Spinal cord (tissue), 10 donors: ENCODE measurements around the gene FA2H. TPM values are rescaled to one million over a fixed set of nuclear protein-coding genes. Genes with fewer than 3 reads are reported as not detected.
A peak's percentile ranks its signal among the peaks of the same experiment; 100 is the strongest.

Source experiments
- DNase-seq, 6 donors: peaks; one replicate each; pipeline versions ENCODE4 v3.0.0 to v3.0.0-alpha.2; 2013 to 2015; ENCODE audit warnings: low spot score in 6 of 6, low read depth in 4 of 6
- H3K27ac ChIP-seq: one replicate; pipeline ENCODE4 v1.5.1; 2013; ENCODE audit warnings: low read depth, low read length, control low read depth
- H3K27me3 ChIP-seq: one replicate; pipeline ENCODE4 v1.6.1; 2013; ENCODE audit warnings: low read length; ENCODE audit not compliant: control insufficient read depth, insufficient read depth
- H3K36me3 ChIP-seq: one replicate; pipeline ENCODE4 v1.6.1; 2013; ENCODE audit warnings: low read length; ENCODE audit not compliant: control insufficient read depth, insufficient read depth
- H3K4me1 ChIP-seq: one replicate; pipeline ENCODE4 v1.6.1; 2013; ENCODE audit warnings: low read length; ENCODE audit not compliant: control insufficient read depth, insufficient read depth
- H3K4me3 ChIP-seq: one replicate; pipeline ENCODE4 v1.5.1; 2013; ENCODE audit warnings: low read depth, low read length, control low read depth
- H3K9me3 ChIP-seq: one replicate; pipeline ENCODE4 v1.6.1; 2013; ENCODE audit warnings: low read length; ENCODE audit not compliant: control insufficient read depth, insufficient read depth
- WGBS: methylation state at CpG from one replicate; pipeline ENCODE4 v1.1.5; 2013; ENCODE audit warnings: missing lambda C conversion rate; ENCODE audit not compliant: insufficient coverage; 5-methylcytosine and 5-hydroxymethylcytosine counted together
- polyA plus RNA-seq, 2 donors: library from polyadenylated mRNA; unstranded; fragments of 120-200 nt; gene quantifications; one replicate each; pipeline ENCODE4 v1.2.1, GENCODE V29; 2013; ENCODE audit not compliant: insufficient read length in 2 of 2
- total RNA-seq, 2 donors: library from RNA; depleted of rRNA in 1 of 2; stranded (reverse); fragments of 120-200 nt in 1 of 2; fragments of >200 nt in 1 of 2; gene quantifications; one replicate each; pipeline versions ENCODE4 v1.2.3 to v1.2.4, GENCODE V29; 2013 to 2014
- donor health status: healthy.

Gene FA2H
- total and polyA plus RNA-seq, 4 donors = 3.8 to 21.4 (median 13.8) TPM

GRCh38 chr16:74738816-74739215 lies 35.8 kb downstream of the FA2H start:
- H3K27ac ChIP-seq = no peak overlapping the region
- no peaks in the 10 kb centered on the region for H3K9me3 ChIP-seq
- H3K4me1 ChIP-seq = peaks cover 47% of the 10 kb centered on the region
- WGBS = 86% methylated on average over 10 of the region's 11 CpGs
- H3K4me3 ChIP-seq = no peak overlapping the region
- DNase-seq = no peak
- no peaks in the 10 kb centered on the region for H3K36me3 ChIP-seq
- no peaks in the 10 kb centered on the region for H3K27me3 ChIP-seq

GRCh38 chr16:74738113-74738541 lies 36.5 kb downstream of the FA2H start:
- Histone ChIP-seq H3K27me3 (no peaks in the 10 kb centered on the region), H3K27ac (no peak overlapping the region), H3K4me3 (no peak overlapping the region), H3K9me3 (no peaks in the 10 kb centered on the region), H3K4me1 (peaks cover 41% of the 10 kb centered on the region), H3K36me3 (no peaks in the 10 kb centered on the region)
- WGBS = 39% methylated on average over 7 of the region's 10 CpGs
- DNase-seq = no peak

GRCh38 chr16:74737521-74737920 lies 37.1 kb downstream of the FA2H start:
- Histone ChIP-seq H3K4me1 (peaks cover 41% of the 10 kb centered on the region), H3K27ac (no peak overlapping the region), H3K27me3 (no peaks in the 10 kb centered on the region), H3K36me3 (no peaks in the 10 kb centered on the region), H3K9me3 (no peaks in the 10 kb centered on the region), H3K4me3 (no peak overlapping the region)
- no peak for DNase-seq
- WGBS = 63% methylated on average over 3 of the region's 6 CpGs

GRCh38 chr16:74736531-74737157 lies 38.0 kb downstream of the FA2H start:
- 88% methylated on average over 1 of the region's 9 CpGs for WGBS
- Histone ChIP-seq H3K4me3 (no peak overlapping the region), H3K36me3 (no peaks in the 10 kb centered on the region), H3K27me3 (no peaks in the 10 kb centered on the region), H3K4me1 (peaks cover 37% of the 10 kb centered on the region), H3K27ac (no peak overlapping the region), H3K9me3 (no peaks in the 10 kb centered on the region)
- no peak for DNase-seq

- Histone ChIP-seq H3K4me1 (peaks cover 27% of the 10 kb centered on the region), H3K27ac (no peak overlapping the region), H3K4me3 (no peak overlapping the region), H3K9me3 (no peaks in the 10 kb centered on the region), H3K36me3 (no peaks in the 10 kb centered on the region), H3K27me3 (no peaks in the 10 kb centered on the region)
- DNase-seq = no peak
- 92% methylated on average over 2 of the region's 3 CpGs for WGBS
Observed at GRCh38 chr16:74735554-74735953, 39.1 kb downstream of the FA2H start.

GRCh38 chr16:74735162-74735452 lies 39.5 kb downstream of the FA2H start:
- peaks cover 28% of the 10 kb centered on the region for H3K4me1 ChIP-seq
- peak overlapping the region; percentile 40 for H3K27ac ChIP-seq
- no peaks in the 10 kb centered on the region for H3K36me3 ChIP-seq

GRCh38 chr16:74734361-74735161 lies 40.1 kb downstream of the FA2H start:
- 52% methylated on average over 13 of the region's 21 CpGs for whole genome bisulfite sequencing
- Histone ChIP-seq H3K27me3 (no peaks in the 10 kb centered on the region), H3K9me3 (no peaks in the 10 kb centered on the region), H3K27ac (peak overlapping the region; percentile 40), H3K36me3 (no peaks in the 10 kb centered on the region), H3K4me3 (no peak overlapping the region), H3K4me1 (peaks cover 34% of the 10 kb centered on the region)
- no peak for DNase-seq

More at GRCh38 chr16:74735162-74735452, 39.5 kb downstream of the FA2H start:
- WGBS = 51% methylated on average over 3 of the region's 10 CpGs
- no peaks in the 10 kb centered on the region for H3K9me3 ChIP-seq
- DNase-seq = no peak
- H3K4me3 ChIP-seq = no peak overlapping the region
- H3K27me3 ChIP-seq = no peaks in the 10 kb centered on the region

GRCh38 chr16:74732707-74733350 lies 41.8 kb downstream of the FA2H start:
- Histone ChIP-seq H3K9me3 (no peaks in the 10 kb centered on the region), H3K4me1 (peaks cover 26% of the 10 kb centered on the region), H3K27me3 (no peaks in the 10 kb centered on the region), H3K4me3 (no peak overlapping the region), H3K36me3 (no peaks in the 10 kb centered on the region), H3K27ac (no peak overlapping the region)
- no peak for DNase-seq
- 90% methylated on average over 10 of the region's 15 CpGs for WGBS

GRCh38 chr16:74731853-74732477 lies 42.7 kb downstream of the FA2H start:
- no peak for DNase-seq
- Histone ChIP-seq H3K4me3 (no peak overlapping the region), H3K9me3 (peaks cover 2% of the 10 kb centered on the region), H3K36me3 (no peaks in the 10 kb centered on the region), H3K4me1 (peaks cover 26% of the 10 kb centered on the region), H3K27me3 (no peaks in the 10 kb centered on the region), H3K27ac (no peak overlapping the region)
- WGBS = 88% methylated on average over 5 of the region's 8 CpGs
